WTC11 (cell line): ENCODE results near the gene AHSP.

Experiments
- CREB1 ChIP-seq: sonication (generic); formaldehyde crosslinking; IDR thresholded peaks from 2 replicates; pipeline ENCODE4 v1.8.0; 2023; ENCODE audit warnings: mild to moderate bottlenecking, missing genetic modification reagents
- RELA ChIP-seq: sonication (generic); formaldehyde crosslinking; IDR thresholded peaks from 2 replicates; pipeline ENCODE4 v1.8.1; 2022; ENCODE audit warnings: missing genetic modification reagents, mild to moderate bottlenecking, borderline replicate concordance
- TEAD4 ChIP-seq: sonication (generic); formaldehyde crosslinking; IDR thresholded peaks from 2 replicates; pipeline ENCODE4 v1.8.0; 2022; ENCODE audit warnings: mild to moderate bottlenecking, missing genetic modification reagents
- ZNF232 ChIP-seq: sonication (generic); formaldehyde crosslinking; IDR thresholded peaks from 2 replicates; pipeline ENCODE4 v1.8.0; 2022; ENCODE audit warnings: mild to moderate bottlenecking, missing genetic modification reagents
- ZNF671 ChIP-seq: fragments of 250-450 bp; sonication (Bioruptor Pico); IDR thresholded peaks from 2 replicates; pipeline ENCODE4 v1.8.0; 2021; ENCODE audit warnings: mild to moderate bottlenecking
- TF ChIP-seq, protein P1 (sequence below): fragments of 200-600 bp; IDR thresholded peaks from 2 replicates; pipeline ENCODE4 v1.8.0; 2022; ENCODE audit warnings: antibody characterized with exemption
- TF ChIP-seq, protein P2 (sequence below): sonication (generic); formaldehyde crosslinking; IDR thresholded peaks from 2 replicates; pipeline ENCODE4 v1.8.1; 2022; ENCODE audit warnings: mild to moderate bottlenecking, moderate library complexity, missing genetic modification reagents
- TF ChIP-seq, protein P3 (sequence below): sonication (generic); formaldehyde crosslinking; IDR thresholded peaks from 2 replicates; pipeline ENCODE4 v1.8.1; 2023; ENCODE audit warnings: mild to moderate bottlenecking, missing genetic modification reagents
- TF ChIP-seq, protein P4 (sequence below): sonication (generic); formaldehyde crosslinking; IDR thresholded peaks from 2 replicates; pipeline ENCODE4 v1.8.0; 2022; ENCODE audit warnings: missing genetic modification reagents
- TF ChIP-seq, protein P5 (sequence below): sonication (generic); formaldehyde crosslinking; IDR thresholded peaks from 2 replicates; pipeline ENCODE4 v1.8.1; 2023; ENCODE audit warnings: mild to moderate bottlenecking, moderate library complexity, missing genetic modification reagents

DNA sequence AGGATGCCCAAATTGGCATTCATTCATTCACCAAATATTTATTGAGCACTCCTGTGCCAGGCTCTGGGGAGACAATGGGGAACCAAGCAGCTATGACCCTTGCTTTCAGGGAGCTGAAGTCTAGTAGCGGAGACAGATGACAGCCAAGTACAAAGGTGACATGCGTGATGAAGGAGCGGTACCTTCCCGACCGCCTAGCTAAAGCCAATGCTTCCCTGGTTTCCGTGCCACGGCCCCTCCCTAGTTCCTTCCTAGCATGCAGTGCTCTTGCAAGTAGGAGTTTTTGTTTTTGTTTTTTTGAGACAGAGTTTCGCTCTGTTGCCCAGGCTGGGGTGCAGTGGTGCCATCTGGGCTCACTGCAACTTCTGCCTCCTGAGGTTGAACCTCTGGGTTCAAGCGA, 47.9 kb upstream of the AHSP start:
- TF ChIP-seq, protein P1, sequence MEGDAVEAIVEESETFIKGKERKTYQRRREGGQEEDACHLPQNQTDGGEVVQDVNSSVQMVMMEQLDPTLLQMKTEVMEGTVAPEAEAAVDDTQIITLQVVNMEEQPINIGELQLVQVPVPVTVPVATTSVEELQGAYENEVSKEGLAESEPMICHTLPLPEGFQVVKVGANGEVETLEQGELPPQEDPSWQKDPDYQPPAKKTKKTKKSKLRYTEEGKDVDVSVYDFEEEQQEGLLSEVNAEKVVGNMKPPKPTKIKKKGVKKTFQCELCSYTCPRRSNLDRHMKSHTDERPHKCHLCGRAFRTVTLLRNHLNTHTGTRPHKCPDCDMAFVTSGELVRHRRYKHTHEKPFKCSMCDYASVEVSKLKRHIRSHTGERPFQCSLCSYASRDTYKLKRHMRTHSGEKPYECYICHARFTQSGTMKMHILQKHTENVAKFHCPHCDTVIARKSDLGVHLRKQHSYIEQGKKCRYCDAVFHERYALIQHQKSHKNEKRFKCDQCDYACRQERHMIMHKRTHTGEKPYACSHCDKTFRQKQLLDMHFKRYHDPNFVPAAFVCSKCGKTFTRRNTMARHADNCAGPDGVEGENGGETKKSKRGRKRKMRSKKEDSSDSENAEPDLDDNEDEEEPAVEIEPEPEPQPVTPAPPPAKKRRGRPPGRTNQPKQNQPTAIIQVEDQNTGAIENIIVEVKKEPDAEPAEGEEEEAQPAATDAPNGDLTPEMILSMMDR: no peak
- TF ChIP-seq TEAD4 (no peak), RELA (CRISPR knock-in tag) (no peak), CREB1 (CRISPR knock-in tag) (no peak), ZNF671 (CRISPR knock-in tag) (no peak), ZNF232 (no peak)
- TF ChIP-seq, protein P2, sequence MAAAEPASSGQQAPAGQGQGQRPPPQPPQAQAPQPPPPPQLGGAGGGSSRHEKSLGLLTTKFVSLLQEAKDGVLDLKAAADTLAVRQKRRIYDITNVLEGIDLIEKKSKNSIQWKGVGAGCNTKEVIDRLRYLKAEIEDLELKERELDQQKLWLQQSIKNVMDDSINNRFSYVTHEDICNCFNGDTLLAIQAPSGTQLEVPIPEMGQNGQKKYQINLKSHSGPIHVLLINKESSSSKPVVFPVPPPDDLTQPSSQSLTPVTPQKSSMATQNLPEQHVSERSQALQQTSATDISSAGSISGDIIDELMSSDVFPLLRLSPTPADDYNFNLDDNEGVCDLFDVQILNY: no peak
- TF ChIP-seq, protein P3, sequence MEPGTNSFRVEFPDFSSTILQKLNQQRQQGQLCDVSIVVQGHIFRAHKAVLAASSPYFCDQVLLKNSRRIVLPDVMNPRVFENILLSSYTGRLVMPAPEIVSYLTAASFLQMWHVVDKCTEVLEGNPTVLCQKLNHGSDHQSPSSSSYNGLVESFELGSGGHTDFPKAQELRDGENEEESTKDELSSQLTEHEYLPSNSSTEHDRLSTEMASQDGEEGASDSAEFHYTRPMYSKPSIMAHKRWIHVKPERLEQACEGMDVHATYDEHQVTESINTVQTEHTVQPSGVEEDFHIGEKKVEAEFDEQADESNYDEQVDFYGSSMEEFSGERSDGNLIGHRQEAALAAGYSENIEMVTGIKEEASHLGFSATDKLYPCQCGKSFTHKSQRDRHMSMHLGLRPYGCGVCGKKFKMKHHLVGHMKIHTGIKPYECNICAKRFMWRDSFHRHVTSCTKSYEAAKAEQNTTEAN: no peak
- TF ChIP-seq, protein P4, sequence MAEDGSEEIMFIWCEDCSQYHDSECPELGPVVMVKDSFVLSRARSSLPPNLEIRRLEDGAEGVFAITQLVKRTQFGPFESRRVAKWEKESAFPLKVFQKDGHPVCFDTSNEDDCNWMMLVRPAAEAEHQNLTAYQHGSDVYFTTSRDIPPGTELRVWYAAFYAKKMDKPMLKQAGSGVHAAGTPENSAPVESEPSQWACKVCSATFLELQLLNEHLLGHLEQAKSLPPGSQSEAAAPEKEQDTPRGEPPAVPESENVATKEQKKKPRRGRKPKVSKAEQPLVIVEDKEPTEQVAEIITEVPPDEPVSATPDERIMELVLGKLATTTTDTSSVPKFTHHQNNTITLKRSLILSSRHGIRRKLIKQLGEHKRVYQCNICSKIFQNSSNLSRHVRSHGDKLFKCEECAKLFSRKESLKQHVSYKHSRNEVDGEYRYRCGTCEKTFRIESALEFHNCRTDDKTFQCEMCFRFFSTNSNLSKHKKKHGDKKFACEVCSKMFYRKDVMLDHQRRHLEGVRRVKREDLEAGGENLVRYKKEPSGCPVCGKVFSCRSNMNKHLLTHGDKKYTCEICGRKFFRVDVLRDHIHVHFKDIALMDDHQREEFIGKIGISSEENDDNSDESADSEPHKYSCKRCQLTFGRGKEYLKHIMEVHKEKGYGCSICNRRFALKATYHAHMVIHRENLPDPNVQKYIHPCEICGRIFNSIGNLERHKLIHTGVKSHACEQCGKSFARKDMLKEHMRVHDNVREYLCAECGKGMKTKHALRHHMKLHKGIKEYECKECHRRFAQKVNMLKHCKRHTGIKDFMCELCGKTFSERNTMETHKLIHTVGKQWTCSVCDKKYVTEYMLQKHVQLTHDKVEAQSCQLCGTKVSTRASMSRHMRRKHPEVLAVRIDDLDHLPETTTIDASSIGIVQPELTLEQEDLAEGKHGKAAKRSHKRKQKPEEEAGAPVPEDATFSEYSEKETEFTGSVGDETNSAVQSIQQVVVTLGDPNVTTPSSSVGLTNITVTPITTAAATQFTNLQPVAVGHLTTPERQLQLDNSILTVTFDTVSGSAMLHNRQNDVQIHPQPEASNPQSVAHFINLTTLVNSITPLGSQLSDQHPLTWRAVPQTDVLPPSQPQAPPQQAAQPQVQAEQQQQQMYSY (CRISPR knock-in tag): no peak
- TF ChIP-seq, protein P5, sequence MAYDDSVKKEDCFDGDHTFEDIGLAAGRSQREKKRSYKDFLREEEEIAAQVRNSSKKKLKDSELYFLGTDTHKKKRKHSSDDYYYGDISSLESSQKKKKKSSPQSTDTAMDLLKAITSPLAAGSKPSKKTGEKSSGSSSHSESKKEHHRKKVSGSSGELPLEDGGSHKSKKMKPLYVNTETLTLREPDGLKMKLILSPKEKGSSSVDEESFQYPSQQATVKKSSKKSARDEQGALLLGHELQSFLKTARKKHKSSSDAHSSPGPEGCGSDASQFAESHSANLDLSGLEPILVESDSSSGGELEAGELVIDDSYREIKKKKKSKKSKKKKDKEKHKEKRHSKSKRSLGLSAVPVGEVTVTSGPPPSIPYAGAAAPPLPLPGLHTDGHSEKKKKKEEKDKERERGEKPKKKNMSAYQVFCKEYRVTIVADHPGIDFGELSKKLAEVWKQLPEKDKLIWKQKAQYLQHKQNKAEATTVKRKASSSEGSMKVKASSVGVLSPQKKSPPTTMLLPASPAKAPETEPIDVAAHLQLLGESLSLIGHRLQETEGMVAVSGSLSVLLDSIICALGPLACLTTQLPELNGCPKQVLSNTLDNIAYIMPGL (CRISPR knock-in tag): no peak
